GM23338 (cell line): ENCODE measurements around the gene CT47C1. TPM values are rescaled to one million over a fixed set of nuclear protein-coding genes. Genes with fewer than 3 reads are reported as not detected.

Source experiments
- ATAC-seq: fragments of 200-7000 bp; cut with Tn5 transposase; 3 replicates; pipeline ENCODE4 v1.9.1; 2020
- DNase-seq: peaks from one replicate; pipeline ENCODE4 v3.0.0-alpha.2; 2015; ENCODE audit warnings: low spot score
- H2AFZ ChIP-seq: fragments of 200-600 bp; sonication (generic); 2 replicates; pipeline ENCODE4 v1.8.0; 2016; ENCODE audit warnings: antibody characterized with exemption, mild to moderate bottlenecking, moderate library complexity
- H3F3A ChIP-seq: fragments of 200-600 bp; sonication (generic); replicated peaks from 2 replicates; pipeline ENCODE4 v1.8.0; 2017; ENCODE audit warnings: antibody characterized with exemption, mixed run types, low read depth
- H3K27ac ChIP-seq: fragments of 200-600 bp; sonication (generic); 2 replicates; pipeline ENCODE4 v1.6.1; 2016; ENCODE audit warnings: low read depth
- H3K27me3 ChIP-seq: fragments of 200-600 bp; sonication (generic); 2 replicates; pipeline ENCODE4 v1.8.0; 2016; ENCODE audit warnings: mild to moderate bottlenecking, mixed run types, moderate library complexity; ENCODE audit not compliant: insufficient read depth
- H3K36me3 ChIP-seq: fragments of 200-600 bp; sonication (generic); 2 replicates; pipeline ENCODE4 v1.8.0; 2016; ENCODE audit warnings: mild to moderate bottlenecking; ENCODE audit not compliant: insufficient read depth
- H3K4me1 ChIP-seq: fragments of 200-600 bp; sonication (generic); 2 replicates; pipeline ENCODE4 v1.8.0; 2016; ENCODE audit warnings: mild to moderate bottlenecking, moderate library complexity; ENCODE audit not compliant: insufficient read depth
- H3K4me2 ChIP-seq: fragments of 200-600 bp; sonication (generic); 2 replicates; pipeline ENCODE4 v1.7.1; 2017; ENCODE audit warnings: mixed run types
- H3K4me3 ChIP-seq: fragments of 200-600 bp; sonication (generic); 2 replicates; pipeline ENCODE4 v1.6.1; 2016; ENCODE audit warnings: mixed run types
- H3K79me2 ChIP-seq: fragments of 200-600 bp; sonication (generic); replicated peaks from 2 replicates; pipeline ENCODE4 v1.8.0; 2017; ENCODE audit warnings: mild to moderate bottlenecking; ENCODE audit not compliant: insufficient read depth
- H3K9me2 ChIP-seq: fragments of 200-600 bp; sonication (generic); 2 replicates; pipeline ENCODE4 v1.8.0; 2017; ENCODE audit not compliant: insufficient read depth
- H4K20me1 ChIP-seq: fragments of 200-600 bp; sonication (generic); replicated peaks from 2 replicates; pipeline ENCODE4 v1.8.0; 2017; ENCODE audit warnings: mild to moderate bottlenecking; ENCODE audit not compliant: insufficient read depth
- H3K27ac Mint-ChIP-seq: 2 replicates; pipeline ENCODE4 v1.8.0; 2020; ENCODE audit warnings: inconsistent platforms, mild to moderate bottlenecking, moderate library complexity, mixed read lengths
- H3K27me3 Mint-ChIP-seq: 3 replicates; pipeline ENCODE4 v1.8.0; 2022; ENCODE audit warnings: low read depth, mild to moderate bottlenecking, moderate library complexity, mixed read lengths, inconsistent platforms; ENCODE audit not compliant: insufficient read depth, poor library complexity
- H3K36me3 Mint-ChIP-seq: 3 replicates; pipeline ENCODE4 v1.8.0; 2021; ENCODE audit warnings: low read depth, mild to moderate bottlenecking, inconsistent platforms, moderate library complexity, mixed read lengths
- H3K4me1 Mint-ChIP-seq: 3 replicates; pipeline ENCODE4 v1.8.0; 2020; ENCODE audit warnings: mild to moderate bottlenecking, inconsistent platforms, mixed read lengths
- H3K4me3 Mint-ChIP-seq: 3 replicates; pipeline ENCODE4 v1.8.0; 2021; ENCODE audit warnings: moderate library complexity, mild to moderate bottlenecking, inconsistent platforms, mixed read lengths
- H3K9me3 Mint-ChIP-seq: 3 replicates; pipeline ENCODE4 v1.8.0; 2020; ENCODE audit warnings: moderate library complexity, mild to moderate bottlenecking, inconsistent platforms, mixed read lengths
- CREB1 ChIP-seq: fragments of 250-450 bp; sonication (Bioruptor Pico); IDR thresholded peaks from 2 replicates; pipeline ENCODE4 v1.5.0; 2020; ENCODE audit warnings: low read depth, mild to moderate bottlenecking, moderate library complexity
- EZH2 ChIP-seq: fragments of 200-600 bp; sonication (generic); IDR thresholded peaks from one replicate; pipeline ENCODE4 v1.8.0; 2017; ENCODE audit warnings: antibody characterized with exemption, mild to moderate bottlenecking, low read depth; ENCODE audit not compliant: unreplicated experiment
- EZH2phosphoT487 ChIP-seq: fragments of 200-600 bp; sonication (generic); IDR thresholded peaks from one replicate; pipeline ENCODE4 v1.8.1; 2018; ENCODE audit warnings: antibody characterized with exemption; ENCODE audit not compliant: unreplicated experiment
- JUNB ChIP-seq: IDR thresholded peaks from one replicate; pipeline ENCODE4 v1.6.1; 2016; ENCODE audit warnings: antibody characterized with exemption; ENCODE audit not compliant: unreplicated experiment
- NANOG ChIP-seq: IDR thresholded peaks from 2 replicates; pipeline ENCODE4 v1.6.1; 2016; ENCODE audit warnings: antibody characterized with exemption, borderline replicate concordance
- REST ChIP-seq: IDR thresholded peaks from one replicate; pipeline ENCODE4 v1.6.1; 2018; ENCODE audit warnings: antibody characterized with exemption; ENCODE audit not compliant: unreplicated experiment
- STAT1 ChIP-seq: IDR thresholded peaks from one replicate; pipeline ENCODE4 v1.6.1; 2016; ENCODE audit warnings: antibody characterized with exemption; ENCODE audit not compliant: unreplicated experiment
- ZNF114 ChIP-seq: fragments of 250-450 bp; sonication (Bioruptor Pico); IDR thresholded peaks from 2 replicates; pipeline ENCODE4 v1.5.0; 2020; ENCODE audit warnings: mild to moderate bottlenecking, moderate library complexity
- ZNF331 ChIP-seq: fragments of 250-450 bp; sonication (Bioruptor Pico); IDR thresholded peaks from 2 replicates; pipeline ENCODE4 v1.5.0; 2020; ENCODE audit warnings: low read depth, mild to moderate bottlenecking, moderate library complexity
- polyA plus RNA-seq: library from polyadenylated mRNA; unstranded; fragments of >200 nt; fragmentation: Nextera tagmentation; extraction: Ambion mirVana; gene quantifications from 2 replicates; pipeline ENCODE4 v1.2.1, GENCODE V29; 2016
- total RNA-seq: library from RNA; depleted of rRNA; stranded (reverse); fragments of >200 nt; shearing (Covaris generic); gene quantifications from 2 replicates; pipeline ENCODE4 v1.2.3, GENCODE V29; 2014
- TF ChIP-seq, protein P1 (sequence below): IDR thresholded peaks from 2 replicates; pipeline ENCODE4 v1.6.1; 2016; ENCODE audit warnings: antibody characterized with exemption
- TF ChIP-seq, protein P2 (sequence below): fragments of 250-450 bp; sonication (Bioruptor Pico); IDR thresholded peaks from 2 replicates; pipeline ENCODE4 v1.5.0; 2020; ENCODE audit warnings: mild to moderate bottlenecking, moderate library complexity

The CT47C1 gene
- total and polyA plus RNA-seq, 2 experiments from 2014 or later: not detected

- TF ChIP-seq ZNF331 (CRISPR knock-in tag) (no peak), CREB1 (CRISPR knock-in tag) (no peak), JUNB (no peak), EZH2phosphoT487 (no peak), EZH2 (no peak)
- TF ChIP-seq, protein P1, sequence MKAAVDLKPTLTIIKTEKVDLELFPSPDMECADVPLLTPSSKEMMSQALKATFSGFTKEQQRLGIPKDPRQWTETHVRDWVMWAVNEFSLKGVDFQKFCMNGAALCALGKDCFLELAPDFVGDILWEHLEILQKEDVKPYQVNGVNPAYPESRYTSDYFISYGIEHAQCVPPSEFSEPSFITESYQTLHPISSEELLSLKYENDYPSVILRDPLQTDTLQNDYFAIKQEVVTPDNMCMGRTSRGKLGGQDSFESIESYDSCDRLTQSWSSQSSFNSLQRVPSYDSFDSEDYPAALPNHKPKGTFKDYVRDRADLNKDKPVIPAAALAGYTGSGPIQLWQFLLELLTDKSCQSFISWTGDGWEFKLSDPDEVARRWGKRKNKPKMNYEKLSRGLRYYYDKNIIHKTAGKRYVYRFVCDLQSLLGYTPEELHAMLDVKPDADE: no peak
These were observed 23.1 kb downstream of the CT47C1 start (continued) for GRCh38 chrX:119095936-119096335.

DNA sequence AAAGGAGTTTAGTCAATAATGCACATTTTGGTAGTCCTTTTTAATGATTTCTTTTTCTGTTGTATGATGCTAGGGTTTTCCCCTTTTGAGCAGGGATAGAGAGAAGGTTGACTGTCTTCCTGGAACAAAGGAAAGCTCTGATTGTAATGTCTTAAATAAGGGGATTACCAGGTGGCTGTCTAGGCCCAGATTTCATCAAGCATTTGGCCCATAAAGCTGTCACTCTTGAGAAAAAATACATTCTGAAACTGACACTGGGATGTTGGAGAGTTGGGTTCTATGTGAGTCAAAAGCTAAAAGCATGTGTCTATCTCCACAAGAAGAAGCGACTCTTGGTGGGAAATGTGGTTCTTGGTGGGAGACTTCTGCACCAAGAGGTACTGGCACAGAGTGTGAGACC lies 28.4 kb downstream of the CT47C1 start:
- ATAC-seq (no peak), DNase-seq (no peak)
- H3K79me2 ChIP-seq: no peaks in the 10 kb centered on the region
- H3K36me3 ChIP-seq: no peaks in the 10 kb centered on the region
- H3K27me3 ChIP-seq: no peaks in the 10 kb centered on the region
- no peaks in the 10 kb centered on the region for H3K9me3 Mint-ChIP-seq
- TF ChIP-seq ZNF114 (CRISPR knock-in tag): no peak
- TF ChIP-seq, protein P2, sequence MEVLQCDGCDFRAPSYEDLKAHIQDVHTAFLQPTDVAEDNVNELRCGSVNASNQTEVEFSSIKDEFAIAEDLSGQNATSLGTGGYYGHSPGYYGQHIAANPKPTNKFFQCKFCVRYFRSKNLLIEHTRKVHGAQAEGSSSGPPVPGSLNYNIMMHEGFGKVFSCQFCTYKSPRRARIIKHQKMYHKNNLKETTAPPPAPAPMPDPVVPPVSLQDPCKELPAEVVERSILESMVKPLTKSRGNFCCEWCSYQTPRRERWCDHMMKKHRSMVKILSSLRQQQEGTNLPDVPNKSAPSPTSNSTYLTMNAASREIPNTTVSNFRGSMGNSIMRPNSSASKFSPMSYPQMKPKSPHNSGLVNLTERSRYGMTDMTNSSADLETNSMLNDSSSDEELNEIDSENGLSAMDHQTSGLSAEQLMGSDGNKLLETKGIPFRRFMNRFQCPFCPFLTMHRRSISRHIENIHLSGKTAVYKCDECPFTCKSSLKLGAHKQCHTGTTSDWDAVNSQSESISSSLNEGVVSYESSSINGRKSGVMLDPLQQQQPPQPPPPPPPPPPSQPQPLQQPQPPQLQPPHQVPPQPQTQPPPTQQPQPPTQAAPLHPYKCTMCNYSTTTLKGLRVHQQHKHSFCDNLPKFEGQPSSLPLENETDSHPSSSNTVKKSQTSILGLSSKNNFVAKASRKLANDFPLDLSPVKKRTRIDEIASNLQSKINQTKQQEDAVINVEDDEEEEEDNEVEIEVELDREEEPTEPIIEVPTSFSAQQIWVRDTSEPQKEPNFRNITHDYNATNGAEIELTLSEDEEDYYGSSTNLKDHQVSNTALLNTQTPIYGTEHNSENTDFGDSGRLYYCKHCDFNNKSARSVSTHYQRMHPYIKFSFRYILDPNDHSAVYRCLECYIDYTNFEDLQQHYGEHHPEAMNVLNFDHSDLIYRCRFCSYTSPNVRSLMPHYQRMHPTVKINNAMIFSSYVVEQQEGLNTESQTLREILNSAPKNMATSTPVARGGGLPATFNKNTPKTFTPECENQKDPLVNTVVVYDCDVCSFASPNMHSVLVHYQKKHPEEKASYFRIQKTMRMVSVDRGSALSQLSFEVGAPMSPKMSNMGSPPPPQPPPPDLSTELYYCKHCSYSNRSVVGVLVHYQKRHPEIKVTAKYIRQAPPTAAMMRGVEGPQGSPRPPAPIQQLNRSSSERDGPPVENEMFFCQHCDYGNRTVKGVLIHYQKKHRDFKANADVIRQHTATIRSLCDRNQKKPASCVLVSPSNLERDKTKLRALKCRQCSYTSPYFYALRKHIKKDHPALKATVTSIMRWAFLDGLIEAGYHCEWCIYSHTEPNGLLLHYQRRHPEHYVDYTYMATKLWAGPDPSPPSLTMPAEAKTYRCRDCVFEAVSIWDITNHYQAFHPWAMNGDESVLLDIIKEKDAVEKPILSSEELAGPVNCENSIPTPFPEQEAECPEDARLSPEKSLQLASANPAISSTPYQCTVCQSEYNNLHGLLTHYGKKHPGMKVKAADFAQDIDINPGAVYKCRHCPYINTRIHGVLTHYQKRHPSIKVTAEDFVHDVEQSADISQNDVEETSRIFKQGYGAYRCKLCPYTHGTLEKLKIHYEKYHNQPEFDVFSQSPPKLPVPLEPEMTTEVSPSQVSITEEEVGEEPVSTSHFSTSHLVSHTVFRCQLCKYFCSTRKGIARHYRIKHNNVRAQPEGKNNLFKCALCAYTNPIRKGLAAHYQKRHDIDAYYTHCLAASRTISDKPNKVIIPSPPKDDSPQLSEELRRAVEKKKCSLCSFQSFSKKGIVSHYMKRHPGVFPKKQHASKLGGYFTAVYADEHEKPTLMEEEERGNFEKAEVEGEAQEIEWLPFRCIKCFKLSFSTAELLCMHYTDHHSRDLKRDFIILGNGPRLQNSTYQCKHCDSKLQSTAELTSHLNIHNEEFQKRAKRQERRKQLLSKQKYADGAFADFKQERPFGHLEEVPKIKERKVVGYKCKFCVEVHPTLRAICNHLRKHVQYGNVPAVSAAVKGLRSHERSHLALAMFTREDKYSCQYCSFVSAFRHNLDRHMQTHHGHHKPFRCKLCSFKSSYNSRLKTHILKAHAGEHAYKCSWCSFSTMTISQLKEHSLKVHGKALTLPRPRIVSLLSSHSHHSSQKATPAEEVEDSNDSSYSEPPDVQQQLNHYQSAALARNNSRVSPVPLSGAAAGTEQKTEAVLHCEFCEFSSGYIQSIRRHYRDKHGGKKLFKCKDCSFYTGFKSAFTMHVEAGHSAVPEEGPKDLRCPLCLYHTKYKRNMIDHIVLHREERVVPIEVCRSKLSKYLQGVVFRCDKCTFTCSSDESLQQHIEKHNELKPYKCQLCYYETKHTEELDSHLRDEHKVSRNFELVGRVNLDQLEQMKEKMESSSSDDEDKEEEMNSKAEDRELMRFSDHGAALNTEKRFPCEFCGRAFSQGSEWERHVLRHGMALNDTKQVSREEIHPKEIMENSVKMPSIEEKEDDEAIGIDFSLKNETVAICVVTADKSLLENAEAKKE (CRISPR knock-in tag): no peak
- no peak for TF ChIP-seq EZH2
- TF ChIP-seq STAT1: no peak
- no peak for TF ChIP-seq REST
- TF ChIP-seq NANOG: no peak
- H3K27ac Mint-ChIP-seq: no peak overlapping the region
- H3K4me3 ChIP-seq: no peak overlapping the region
- no peaks in the 10 kb centered on the region for H3F3A ChIP-seq
- no peak overlapping the region for H3K4me3 Mint-ChIP-seq
- no peaks in the 10 kb centered on the region for H3K27me3 Mint-ChIP-seq
- no peaks in the 10 kb centered on the region for H3K36me3 Mint-ChIP-seq
- no peak overlapping the region for H3K4me2 ChIP-seq
- H4K20me1 ChIP-seq: no peaks in the 10 kb centered on the region
- no peaks in the 10 kb centered on the region for H3K9me2 ChIP-seq
- H3K4me1 ChIP-seq: no peaks in the 10 kb centered on the region
- peaks cover 6% of the 10 kb centered on the region; the same call in 2 of the 3 replicates for H3K4me1 Mint-ChIP-seq
- H2AFZ ChIP-seq: no peak overlapping the region
- H3K27ac ChIP-seq: no peak overlapping the region
